NCI-H774 (cell line): ENCODE results near the gene SP2.
A peak's percentile ranks its signal among the peaks of the same experiment; 100 is the strongest.

Source experiments
- DNase-seq: peaks from one replicate; lab custom pipeline; 2025; lab: John Stamatoyannopoulos, UW

SP2 gene

DNA sequence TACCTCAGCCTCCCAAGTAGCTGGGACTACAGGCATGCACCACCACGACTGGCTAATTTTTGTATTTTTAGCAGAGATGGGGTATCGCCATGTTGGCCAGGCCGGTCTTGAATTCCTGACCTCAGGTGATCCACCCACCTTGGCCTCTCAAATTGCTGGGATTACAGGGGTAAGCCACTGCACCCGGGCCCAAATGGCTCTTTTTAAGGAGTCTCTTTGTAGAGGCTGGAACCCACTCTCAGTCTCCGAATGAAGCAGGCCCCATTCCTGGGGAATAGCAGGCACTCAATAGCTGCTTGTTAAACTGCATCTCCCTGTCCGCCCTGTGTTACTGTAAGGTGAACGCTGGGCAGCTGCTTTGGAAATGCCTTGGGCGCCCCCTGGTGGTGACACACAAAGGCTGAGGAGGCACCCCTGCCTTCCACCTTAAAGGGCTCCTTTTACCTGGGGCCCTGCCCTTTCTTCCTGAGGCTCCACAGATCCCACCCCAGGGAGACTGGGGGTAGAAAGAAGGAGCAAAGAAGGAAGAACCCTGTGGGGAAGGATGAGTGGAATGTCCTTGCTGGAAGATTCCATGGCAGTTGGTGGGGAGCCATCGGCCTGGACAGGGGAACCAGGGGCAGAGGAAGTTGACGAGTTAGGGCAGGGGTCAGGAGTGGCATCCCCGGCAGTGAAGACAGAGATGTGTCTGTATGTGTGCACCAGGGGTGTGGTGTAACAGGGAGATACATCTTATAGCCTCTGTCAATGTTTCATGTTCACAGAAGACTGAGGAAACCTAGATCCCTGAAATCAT, 6.1 kb upstream of the SP2 start:
- DNase-seq = peak; percentile 91

DNA sequence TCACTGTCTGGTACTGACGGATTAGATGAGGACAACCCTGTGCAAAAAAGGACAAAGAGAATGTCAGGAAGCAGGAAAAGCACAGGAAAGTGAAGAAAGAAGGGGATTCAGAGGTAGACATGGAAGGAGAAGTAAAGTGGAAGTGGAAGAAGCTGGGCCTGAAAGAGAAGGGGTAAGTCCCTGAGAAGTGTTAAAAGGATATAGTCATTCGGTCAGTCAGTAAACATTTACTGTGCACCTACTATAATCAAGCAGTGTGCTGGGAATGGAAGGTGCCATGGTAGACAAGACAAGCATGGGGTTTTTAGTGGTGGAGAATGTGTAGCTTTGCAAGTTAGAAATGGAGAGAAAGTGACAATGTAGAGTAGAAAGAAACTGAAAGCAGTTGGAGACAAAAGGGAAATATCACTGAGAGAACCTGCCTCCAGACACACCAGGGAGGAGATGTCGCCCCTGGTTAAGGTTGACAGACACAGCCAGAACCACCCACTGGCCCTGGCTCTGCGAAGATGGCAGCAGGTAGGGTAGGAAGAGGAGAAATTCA, 4.4 kb upstream of the SP2 start:
- no peak for DNase-seq

GRCh38 chr17:47894498-47895346, 1.3 kb upstream of the SP2 start:
- DNase-seq = no peak

- peak; percentile 36 for DNase-seq
Observed at GRCh38 chr17:47895347-47895855, 635 bp upstream of the SP2 start.

DNA sequence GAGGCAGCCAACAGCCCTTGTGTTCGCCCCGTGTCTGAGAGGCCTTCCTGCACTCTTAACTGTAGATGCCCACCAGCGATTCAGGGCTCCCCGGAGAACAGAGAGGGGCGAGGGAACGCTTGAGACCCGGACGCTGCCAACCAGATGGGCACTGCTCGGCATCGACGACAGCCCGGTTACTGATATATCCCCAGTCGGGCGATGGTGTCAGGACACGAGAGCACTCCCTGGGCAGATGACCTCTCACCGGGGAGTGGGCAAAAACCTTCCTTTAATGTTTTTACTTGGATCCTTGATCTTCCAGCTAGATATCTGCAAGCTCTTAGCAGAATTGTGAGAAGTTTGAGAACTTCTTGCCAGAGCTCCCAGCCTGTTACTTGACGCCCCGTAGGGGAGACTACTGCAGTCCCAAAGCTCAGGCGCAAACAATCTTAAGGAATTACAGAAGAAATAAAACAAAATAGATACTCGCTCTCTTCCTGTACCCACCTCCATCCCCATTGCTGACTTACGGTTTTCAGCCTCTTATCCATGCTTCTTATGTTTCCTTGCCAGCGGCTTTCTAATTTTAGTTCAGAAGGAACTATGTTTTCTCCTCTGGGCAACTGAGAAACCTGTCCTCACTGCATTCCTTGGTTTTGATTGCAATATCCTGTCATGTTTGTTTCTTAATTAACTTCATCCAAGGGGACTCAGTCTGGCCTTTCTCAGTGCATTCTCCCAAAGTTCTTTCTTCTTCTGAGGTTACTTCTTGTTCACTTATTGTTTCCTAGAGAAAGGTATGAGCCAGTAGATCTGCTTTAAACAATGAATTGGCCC, 845 bp downstream of the SP2 start:
- no peak for DNase-seq

- DNase-seq = no peak
Observed at GRCh38 chr17:47897561-47897960, 1.5 kb downstream of the SP2 start.

DNA sequence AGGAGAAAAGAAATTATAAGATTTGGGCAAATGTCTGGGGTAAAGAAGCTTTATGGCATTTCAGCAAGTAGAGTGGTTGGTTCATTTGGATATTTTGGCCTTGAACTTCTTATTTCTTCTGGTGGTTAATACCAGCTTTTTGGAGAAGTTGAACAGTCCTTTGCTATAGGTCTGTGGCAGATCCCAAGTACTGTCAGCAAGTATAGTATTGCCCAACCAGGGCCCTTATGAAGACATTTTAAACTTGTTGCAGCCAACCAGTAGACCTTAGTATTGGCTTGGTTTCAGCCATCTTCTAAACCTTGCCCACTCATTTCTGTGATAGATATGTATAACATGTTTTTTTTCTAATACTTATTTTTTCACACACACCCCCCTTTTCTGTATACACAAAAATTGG, 2.2 kb downstream of the SP2 start:
- no peak for DNase-seq

DNA sequence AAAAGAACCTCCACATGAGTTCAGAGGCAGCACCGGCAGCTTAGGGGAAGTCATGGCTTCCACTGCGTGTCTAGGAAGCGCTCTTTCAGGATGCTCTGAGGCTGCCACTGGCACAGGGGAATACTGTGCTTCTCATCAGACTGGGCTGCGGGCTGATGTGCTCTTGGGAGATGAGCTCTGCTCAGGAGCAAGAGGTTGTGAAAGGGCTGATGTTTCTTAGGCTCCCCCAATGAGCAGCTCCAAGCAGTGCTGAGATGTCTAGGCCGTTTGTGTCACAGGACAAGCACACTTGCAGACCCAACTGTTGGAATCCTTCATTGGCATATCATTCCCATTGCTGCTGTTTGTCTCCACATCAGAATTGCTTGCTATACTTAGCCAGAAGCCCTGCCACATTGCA, 3.6 kb downstream of the SP2 start:
- no peak for DNase-seq

DNA sequence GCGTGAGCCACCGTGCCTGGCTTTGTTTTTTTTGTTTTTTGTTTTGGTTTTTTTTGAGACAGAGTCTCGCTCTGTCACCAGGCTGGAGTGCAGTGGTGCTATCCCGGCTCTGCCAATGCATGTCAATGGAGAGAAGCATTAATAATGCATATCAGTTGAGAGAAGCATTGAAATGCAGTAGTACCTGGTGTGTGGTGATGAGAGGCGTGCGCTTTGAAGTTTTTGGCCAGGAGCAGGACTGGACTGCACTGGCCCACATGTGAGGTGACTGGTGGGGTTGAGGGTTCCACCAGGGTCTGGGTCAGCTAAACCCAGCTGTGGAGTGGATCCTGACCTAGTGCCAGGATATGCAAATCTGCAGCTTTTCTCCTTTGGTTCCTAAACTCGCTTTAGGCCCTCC, 5.4 kb downstream of the SP2 start:
- DNase-seq = no peak

- DNase-seq = no peak
Observed at GRCh38 chr17:47902039-47902744, 6.2 kb downstream of the SP2 start.

DNA sequence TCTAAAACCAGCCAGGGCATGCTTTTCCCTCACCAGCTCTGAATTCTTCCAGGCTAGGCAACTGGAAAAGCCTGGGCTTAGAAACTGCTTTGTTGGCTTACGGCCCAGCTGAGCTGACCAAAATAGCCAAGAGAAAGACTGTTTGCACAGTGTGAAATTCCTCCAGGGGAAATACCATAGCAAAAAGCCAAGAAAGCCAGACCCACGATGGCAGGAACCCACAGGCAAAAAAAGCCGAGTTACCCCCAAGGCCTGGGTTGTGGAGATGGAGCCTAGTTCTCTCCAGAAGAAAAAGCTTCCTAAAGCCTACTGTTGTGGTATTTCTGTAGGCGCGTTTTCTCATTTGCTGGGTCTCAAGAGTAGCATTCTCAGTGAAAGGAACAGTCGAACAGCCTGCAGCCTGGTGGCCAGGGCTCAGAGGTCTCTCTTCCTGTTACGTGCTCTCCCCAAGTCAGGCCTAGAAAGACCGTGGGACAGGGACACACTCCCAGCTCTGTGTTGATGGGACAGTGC, 9.2 kb downstream of the SP2 start:
- no peak for DNase-seq

DNA sequence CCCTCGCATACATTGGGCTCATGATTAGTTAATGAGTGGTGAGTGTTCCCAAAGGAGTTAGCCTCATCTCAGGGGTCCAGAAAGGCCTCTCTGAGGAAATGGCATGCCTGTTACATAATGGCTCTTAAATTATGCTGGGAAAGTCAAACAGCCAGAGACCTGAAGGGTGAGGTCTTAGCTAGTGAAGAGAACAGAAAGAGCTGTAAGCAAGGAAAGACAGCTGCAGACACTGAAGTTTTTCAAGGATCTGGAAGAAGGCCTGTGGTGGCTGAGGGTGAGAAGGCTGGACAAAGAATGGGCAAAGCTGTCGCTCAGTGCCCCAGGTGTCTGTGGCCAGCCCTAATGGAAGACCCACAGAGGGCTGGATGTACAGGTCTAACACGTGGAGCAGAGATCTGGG, 10.4 kb downstream of the SP2 start:
- DNase-seq = no peak

DNA sequence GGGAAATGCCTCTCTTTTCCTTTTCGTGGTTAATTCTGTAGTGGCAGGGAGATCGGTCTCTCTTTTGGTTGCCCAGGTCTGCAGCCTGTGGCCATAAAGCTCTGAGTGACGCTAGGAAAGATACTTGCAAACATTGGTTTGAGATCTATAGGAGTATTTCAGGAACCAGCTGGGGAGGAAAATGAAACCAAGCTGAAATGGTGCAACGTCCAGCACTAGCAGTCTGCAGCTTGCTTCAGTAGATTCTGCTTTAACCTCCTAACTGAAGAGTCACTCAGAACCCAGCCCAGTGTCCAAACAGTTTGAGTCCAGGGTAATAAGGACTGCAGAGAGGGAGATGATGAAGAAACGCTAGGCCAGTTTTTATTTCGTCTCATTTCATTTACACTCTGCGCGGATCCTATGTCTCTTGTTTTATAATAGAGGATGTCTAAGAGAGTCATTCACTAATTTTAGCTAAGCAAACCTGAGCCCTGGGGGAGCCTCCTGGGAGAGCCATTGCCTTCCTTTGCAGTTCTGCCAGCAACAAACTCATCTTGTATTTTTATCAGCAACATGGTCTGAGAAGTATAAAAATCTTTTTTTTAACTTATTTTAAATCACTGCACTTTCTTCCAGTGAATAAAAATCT, 12.0 kb downstream of the SP2 start:
- DNase-seq = no peak

- no peak for DNase-seq
Observed at GRCh38 chr17:47913050-47913449, 17.0 kb downstream of the SP2 start.

DNA sequence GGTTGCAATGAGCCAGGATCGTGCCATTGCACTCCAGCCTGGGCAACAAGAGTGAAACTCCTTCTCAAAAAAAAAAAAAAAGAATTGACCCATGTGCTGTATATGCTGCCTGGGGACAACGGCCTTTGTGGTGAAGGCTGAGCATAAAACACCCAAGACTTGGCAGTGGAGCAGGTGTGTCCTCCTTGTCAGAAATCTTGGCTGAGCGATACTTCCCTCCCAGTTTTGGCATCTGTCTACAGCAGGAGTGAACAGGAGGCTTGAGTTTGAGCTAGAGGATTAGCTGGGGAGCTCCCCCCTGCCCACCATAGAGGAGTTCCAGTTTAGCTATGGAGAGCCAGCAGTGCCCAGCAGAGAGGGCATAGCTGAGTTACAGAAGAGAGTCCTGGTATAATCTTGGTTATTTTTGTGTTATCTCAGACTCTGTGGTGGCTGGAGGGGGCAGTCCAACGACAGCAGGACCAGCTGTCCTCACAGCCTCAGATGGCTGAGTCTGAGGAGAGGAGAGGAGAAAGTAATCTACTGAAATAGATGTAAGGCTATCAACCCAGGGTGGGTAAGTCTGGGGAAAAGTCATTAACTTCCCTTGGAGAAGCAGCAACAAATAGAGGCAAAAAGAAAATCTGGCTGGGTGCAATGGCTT, 18.4 kb downstream of the SP2 start:
- DNase-seq = no peak

- no peak for DNase-seq
Observed at GRCh38 chr17:47915776-47916398, 19.9 kb downstream of the SP2 start.

GRCh38 chr17:47916489-47917208, 20.6 kb downstream of the SP2 start:
- no peak for DNase-seq

- no peak for DNase-seq
Observed at GRCh38 chr17:47917581-47917980, 21.5 kb downstream of the SP2 start.

GRCh38 chr17:47918006-47918405, 22.0 kb downstream of the SP2 start:
- DNase-seq = no peak
